NCI-H82 (cell line): ENCODE data around the gene CDK12.
"Not testable (repeated sequence)": the region's sequence is repeated elsewhere in the genome, so short reads cannot be mapped to it uniquely, and the experiment has no call there.

Experiments
- DNase-seq: peaks from one replicate; lab custom pipeline; 2025; lab: John Stamatoyannopoulos, UW

Gene CDK12

DNA sequence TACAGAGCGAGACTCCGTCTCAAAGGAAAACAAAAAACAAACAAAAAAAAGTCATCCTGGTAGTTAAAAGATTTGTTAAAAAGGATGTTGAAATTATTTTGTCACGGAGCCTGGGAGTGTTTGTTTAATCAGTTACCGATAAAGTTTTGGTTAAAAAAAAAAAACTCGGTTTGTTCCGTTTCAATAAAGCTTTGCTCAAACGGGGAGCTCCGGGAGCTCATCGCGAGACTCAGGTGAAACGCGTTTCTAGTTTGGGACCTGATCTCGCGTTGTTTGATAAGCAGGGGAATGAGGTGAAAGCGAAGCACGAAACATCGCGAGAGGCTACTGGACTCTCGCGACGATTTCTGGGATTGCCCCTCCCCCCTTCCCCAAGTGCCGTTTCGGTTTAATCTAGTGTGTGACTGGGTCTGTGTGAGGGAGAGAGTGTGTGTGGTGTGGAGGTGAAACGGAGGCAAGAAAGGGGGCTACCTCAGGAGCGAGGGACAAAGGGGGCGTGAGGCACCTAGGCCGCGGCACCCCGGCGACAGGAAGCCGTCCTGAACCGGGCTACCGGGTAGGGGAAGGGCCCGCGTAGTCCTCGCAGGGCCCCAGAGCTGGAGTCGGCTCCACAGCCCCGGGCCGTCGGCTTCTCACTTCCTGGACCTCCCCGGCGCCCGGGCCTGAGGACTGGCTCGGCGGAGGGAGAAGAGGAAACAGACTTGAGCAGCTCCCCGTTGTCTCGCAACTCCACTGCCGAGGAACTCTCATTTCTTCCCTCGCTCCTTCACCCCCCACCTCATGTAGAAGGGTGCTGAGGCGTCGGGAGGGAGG lies at the start of gene CDK12:
Gene CDK12, plus strand, starts transcription at position 374 of the 813 bp plus-strand sequence. CDS start 586 bp downstream, outside the sequence.
- peak; percentile 100 for DNase-seq

DNA sequence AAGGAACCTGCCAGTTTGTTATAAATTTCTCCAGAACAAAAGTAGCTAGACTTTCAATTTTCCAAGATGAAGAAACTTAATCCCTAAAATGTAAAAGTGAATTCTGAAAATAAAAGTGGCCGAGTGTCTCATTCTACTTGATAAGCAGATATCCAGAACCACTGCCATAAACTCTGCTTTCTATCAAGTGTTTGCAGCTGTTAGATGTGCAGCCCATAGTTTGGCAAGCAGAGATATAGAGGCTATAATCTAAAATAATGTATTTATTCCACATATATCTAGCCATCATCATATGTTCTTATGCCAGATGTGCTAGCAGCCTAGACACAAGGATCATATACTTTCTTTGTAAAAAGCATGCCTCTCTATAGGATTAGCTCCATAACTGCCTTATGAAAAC lies 45.1 kb upstream of the CDK12 start:
- DNase-seq, result no peak

DNA sequence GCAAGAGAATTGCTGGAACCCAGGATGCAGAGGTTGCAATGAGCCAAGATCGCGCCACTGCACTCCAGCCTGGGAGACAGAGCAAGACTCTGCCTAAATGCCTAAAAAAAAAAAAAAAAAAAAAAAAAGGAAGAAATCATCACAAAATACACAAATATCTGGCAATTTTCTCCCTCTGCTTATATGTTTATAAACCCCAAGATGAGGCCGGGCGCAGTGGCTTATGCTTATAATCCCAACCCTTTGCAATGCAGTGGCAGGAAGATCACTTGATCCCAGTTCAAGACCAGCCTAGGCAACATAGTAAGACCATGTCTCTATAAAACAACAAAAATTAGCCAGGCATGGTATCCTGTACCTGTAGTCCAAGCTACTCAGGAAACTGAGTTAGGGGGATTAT lies 31.7 kb upstream of the CDK12 start:
- no peak for DNase-seq

DNA sequence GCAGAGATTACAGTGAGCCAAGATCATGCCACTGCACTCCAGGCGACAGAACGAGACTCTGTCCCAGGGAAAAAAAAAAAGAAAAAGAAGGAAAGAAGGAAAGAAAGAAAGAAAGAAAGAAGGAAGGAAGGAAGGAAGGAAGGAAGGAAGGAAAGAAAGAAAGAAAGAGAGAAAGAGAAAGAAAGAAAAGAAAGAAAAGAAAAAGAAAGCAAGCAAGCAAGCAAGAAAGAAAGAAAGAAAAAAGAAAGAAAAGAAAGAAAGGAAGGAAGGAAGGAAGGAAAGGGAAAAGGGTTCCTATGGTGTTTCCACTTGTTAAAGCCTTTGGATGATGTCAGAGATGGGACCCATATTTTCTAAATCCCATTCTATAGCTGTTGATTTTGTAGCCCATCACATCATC lies 21.4 kb upstream of the CDK12 start:
- DNase-seq, result not testable (repeated sequence)

DNA sequence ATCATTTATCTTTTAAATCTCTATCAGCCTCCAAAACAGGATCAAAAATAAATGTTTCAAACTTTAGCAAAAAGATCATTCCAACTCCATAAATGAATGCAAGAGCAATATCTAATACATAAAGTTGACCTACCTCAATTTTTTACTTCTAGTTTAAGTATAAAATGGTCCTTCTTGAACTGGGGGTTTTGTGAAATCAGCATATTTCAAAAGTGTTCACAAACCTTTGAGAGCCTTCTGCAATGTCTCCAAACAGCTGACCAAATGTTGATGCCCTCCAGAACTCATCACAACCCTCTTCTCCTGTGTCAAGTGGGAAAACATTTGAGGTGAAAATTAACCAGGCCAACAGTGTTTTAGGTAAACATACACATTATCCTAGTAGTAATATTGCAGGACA lies 18.0 kb upstream of the CDK12 start:
- no peak for DNase-seq

DNA sequence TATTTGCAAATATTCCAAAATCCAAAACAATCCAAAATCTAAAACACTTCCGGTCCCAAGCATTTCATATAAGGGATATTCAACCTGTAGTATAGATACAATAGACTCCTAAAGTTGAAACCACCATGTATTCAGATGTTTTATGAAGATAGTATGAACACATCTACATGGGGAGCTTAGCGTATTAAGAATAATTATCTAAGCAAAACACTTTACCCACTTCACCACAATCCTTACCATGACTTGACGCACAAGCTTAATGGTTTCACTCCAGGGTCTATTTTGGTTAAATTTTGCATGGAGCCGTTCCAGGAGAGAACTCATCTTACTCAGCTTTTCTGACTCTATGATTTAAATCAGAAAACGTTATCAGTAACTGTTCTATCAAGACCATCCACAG lies 13.7 kb upstream of the CDK12 start:
- no peak for DNase-seq

DNA sequence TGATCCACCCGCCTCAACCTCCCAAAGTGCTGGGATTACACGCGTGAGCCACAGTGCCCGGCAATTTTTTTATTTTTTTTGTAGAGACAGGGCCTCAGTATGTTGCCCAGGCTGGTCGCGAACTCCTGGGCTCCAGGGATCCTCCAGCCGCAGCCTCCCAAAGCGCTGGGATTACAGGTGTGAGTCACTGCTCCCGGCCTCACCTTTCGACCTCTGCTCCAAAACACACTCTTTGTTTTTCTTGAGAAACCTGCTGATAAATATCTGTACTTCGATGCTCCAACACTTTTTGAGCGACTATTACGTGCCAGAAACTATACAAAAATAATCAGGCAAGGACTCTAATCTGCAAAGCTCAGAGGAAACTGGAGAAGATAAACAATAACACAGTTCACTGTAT lies 11.2 kb upstream of the CDK12 start:
- DNase-seq, result no peak

DNA sequence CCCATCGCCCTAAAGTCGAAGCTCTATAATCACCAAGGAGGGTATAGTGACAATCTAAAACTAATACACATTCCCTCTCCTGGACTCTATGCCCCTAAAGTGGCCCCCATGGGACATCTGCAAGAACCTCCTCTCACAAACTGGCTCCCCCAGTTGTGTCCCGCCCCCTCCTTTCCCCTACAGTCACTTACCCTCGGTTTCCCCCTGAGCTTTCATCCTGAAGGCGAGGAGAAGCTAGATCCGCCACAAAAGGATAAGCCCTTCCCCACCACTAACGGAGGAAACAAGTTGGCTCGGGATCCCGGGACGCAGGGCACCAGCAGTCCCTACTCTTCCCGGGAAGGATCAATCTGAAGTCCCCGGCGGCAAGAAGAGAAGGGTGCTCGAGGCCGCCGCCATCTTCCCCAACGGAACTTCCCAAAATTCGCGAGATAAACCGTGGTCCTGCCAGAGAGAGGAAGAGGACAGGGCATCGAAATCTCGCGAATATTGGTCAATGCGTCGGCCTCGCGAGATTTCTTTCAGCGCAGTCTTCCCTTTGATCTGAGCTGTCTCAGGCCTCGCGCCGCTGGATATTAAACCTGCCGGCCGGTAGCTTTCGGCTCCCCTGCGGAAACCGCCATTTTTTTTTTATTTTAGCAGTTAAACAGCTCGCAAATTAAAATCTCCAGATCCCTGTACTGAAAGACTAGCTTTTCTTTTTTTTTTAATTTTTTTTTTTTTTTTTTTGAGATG lies 10.3 kb upstream of the CDK12 start, which contains the start of gene MED1:
Gene MED1, minus strand, starts transcription at position 417 of the 735 bp plus-strand sequence. Its CDS starts 201 bp downstream, at position 216.
- peak; percentile 100 for DNase-seq

DNA sequence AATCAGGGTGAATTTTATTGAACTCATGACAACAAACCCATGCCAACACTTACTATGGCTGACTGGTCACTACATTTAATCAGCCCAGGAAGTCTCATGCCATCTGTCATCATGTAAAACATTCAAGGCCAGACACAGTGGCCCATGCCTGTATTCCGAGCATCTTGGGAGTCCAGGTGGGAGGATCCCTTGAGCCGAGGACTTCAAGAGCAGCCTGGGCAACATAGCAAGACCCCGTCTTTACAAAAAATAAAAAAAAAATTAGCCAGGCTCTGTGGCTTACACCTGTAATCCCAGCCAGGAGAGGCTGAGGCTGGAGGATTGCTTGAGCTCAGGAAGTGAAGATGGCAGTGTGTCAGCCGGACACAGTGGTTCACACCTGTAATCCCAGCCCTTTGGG lies 5.4 kb upstream of the CDK12 start:
- DNase-seq, result no peak

DNA sequence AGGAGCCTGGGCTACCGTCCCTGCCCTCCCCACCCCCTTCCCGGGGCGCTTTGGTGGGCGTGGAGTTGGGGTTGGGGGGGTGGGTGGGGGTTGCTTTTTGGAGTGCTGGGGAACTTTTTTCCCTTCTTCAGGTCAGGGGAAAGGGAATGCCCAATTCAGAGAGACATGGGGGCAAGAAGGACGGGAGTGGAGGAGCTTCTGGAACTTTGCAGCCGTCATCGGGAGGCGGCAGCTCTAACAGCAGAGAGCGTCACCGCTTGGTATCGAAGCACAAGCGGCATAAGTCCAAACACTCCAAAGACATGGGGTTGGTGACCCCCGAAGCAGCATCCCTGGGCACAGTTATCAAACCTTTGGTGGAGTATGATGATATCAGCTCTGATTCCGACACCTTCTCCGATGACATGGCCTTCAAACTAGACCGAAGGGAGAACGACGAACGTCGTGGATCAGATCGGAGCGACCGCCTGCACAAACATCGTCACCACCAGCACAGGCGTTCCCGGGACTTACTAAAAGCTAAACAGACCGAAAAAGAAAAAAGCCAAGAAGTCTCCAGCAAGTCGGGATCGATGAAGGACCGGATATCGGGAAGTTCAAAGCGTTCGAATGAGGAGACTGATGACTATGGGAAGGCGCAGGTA lies 762 bp downstream of the CDK12 start:
- peak; percentile 70 for DNase-seq

DNA sequence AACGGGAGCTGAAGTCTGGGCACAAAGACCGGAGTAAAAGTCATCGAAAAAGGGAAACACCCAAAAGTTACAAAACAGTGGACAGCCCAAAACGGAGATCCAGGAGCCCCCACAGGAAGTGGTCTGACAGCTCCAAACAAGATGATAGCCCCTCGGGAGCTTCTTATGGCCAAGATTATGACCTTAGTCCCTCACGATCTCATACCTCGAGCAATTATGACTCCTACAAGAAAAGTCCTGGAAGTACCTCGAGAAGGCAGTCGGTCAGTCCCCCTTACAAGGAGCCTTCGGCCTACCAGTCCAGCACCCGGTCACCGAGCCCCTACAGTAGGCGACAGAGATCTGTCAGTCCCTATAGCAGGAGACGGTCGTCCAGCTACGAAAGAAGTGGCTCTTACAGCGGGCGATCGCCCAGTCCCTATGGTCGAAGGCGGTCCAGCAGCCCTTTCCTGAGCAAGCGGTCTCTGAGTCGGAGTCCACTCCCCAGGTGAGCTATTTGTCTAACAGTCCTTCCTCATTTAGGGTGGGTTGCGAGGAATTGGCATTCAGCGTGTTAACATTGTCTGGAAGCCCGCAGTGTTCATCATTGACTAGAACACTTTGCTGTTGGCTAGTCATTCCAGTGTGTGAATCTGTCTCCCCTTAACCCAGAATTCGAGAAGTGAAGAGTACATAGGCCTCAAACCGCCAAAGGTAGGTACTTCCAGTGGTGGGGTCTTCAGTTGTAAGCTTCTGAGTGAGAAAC lies 1.5 kb downstream of the CDK12 start:
- DNase-seq, result peak; percentile 38

DNA sequence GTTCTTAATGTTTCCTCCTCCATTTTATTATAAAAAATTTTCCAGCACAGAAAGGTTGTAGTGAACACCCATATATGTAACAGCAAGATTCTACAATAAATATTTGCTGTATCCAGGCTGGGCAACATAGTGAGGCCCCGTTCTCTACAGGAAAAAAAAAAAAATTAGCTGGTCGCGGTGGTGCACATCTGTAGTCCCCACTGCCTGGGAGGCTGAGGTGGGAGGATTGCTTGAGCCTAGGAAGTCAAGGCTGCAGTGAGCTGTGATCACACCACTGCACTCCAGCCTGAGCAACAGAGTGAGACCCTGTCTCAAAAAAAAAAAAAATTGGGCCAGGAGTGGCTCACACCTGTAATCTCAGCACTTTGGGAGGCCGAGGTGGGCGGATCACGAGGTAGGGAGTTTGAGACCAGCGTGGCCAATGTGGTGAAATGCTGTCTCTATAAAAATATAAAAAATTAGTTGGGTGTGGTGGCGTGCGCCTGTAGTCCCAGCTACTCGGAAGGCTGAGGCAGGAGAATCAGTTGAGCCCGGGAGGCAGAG lies 3.4 kb downstream of the CDK12 start:
- DNase-seq, result not testable (repeated sequence)

DNA sequence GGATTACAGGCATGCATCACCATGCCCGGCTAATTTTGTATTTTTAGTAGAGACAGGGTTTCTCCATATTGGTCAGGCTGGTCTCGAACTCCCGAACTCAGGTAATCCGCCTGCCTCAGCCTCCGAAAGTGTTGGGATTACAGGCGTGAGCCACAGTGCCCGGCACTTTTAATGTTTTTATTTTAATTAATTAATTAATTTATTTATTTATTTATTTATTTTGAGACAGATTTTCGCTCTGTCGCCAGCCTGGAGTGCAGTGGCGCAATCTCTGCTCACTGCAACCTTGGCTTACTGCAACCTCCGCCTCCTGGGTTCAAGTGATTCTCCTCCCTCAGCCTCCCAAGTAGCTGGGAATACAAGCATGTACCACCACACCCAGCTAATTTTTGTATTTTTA lies 7.3 kb downstream of the CDK12 start:
- DNase-seq, result not testable (repeated sequence)

DNA sequence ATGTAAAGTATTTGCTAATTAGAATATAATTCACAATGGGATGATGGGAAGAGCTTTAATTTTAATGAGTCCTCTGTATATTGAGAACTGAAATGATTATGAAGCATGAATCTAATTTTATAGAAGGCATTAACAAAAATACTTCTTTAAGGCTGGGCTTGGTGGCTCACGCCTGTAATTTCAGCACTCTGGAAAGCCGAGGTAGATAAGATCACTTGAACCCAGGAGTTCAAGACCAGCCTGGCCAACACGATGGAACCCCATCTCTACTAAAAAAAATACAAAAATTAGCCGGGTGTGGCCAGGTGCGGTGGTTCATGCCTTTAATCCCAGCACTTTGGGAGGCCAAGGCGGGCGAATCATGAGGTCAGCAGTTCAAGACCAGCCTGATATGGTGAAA lies 12.0 kb downstream of the CDK12 start:
- DNase-seq, result no peak

DNA sequence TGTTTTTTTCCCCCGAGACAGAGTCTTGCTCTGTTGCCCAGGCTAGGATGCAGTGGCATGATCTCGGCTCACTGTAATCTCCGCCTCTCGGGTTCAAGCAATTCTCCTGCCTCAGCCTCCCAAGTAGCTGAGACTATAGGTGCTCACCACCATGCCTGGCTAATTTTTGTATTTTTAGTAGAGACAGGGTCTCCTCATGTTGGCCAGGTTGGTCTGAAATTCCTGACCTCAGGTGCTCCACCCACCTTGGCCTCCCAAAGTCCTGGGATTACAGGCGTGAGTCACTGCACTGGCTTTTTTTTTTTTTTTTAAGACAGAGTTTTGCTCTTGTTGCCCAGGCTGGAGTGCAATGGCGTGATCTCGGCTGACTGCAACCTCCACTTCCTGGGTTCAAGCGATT lies 18.3 kb downstream of the CDK12 start:
- DNase-seq, result not testable (repeated sequence)

DNA sequence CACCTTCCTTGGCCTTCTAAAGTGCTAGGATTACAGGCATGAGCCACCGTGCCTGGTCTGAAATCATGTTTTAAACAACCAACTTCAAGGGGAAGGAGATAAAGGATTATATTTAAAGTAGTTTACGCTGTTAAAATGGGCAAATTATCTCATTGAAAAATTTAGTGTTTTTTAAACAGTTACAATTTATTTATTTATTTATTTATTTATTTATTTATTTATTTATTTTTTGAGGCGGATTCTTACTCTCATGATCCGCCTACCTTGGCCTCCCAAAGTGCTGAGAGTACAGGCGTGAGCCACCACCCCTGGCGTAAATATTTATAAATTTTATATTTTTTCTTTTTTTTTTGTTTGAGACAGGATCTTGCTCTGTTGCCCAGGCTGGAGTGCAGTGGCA lies 22.2 kb downstream of the CDK12 start:
- DNase-seq, result no peak

DNA sequence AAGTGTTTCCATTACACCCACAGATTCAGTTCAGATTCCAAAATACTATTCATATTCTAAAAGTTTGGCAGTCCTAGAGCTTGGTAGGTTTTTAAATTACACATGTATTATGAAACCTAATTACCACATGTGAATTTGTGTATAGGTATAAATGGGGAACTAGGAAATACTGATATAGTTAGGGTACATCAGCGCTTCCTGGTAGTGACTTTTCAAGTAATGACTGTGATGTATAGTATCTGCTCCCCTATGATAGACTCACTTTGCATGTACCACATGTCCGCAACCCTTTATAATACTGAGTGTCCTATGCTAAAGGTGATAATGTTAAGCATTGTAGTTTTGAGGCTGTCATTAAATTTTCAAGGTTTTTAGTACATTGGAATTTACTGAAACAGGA lies 22.9 kb downstream of the CDK12 start:
- no peak for DNase-seq

DNA sequence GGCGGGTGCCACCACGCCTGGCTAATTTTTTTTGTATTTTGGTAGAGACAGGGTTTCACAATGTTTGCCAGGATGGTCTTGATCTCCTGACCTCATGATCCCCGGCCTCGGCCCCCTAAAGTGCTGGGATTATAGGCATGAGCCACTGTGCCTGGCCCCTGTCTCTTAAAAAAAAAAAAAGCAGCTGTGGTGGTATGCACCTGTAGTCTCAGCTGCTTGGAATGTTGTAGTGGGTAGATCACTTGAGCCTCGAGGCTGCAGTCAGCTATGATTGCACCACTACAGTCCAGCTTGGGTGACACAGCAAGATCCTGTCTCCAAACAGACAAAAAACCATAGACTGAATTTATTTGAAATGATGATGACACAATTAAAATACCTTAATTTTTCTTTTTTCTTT lies 24.3 kb downstream of the CDK12 start:
- no peak for DNase-seq

DNA sequence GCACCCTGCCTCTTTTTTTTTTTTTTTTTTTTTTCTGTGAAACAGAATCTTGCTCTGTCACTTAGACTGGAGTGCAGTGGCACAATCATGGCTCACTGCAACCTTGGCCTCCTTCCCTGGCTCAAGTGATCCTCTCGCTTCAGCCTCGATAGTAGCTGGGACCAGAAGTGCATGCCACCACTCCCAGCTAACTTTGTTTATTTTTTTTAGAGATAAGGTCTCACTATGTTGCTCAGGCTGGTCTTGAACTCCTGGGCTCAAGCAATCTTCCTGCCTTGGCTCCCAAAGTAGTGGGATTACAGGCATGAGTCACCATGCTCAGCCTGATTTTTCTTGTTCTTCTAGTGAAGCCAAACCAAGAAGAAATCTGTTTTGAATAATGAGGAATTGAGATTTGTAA lies 25.0 kb downstream of the CDK12 start:
- no peak for DNase-seq

DNA sequence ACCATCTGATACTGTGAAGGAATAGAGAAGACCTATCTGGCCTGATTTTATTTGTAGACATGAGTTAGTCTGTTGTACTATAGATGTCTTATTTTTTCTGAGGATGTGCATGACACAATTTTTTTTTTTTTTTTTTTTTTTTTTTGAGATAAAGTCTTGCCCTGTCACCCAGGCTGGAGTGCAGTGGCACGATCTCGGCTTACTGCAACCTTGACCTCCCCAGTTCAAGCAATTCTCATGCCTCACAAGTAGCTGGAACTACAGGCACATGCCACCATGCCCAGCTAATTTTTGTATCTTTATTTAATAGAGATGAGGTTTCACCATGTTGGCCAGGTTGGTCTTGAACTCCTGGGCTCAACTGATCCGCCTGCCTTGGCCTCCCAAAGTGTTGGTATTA lies 26.2 kb downstream of the CDK12 start:
- not testable (repeated sequence) for DNase-seq

DNA sequence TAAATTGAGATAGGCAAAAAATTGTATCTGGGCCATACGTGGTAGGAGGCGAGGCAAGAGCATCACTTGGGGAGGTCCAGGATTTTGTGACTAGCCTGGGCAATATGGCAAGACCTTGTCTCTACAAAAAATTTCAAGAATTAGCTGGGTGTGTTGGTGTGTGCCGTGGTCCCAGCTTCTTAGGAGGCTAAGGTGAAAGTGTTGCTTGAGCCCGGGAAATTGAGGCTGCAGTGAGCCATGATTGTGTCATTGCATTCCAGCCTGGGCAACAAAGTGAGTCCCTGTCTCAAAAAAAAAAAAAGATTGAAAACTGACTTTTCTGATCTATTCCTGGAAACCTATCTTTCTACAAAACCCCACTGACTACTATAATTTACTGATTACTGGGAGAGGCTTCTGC lies 26.7 kb downstream of the CDK12 start:
- no peak for DNase-seq

DNA sequence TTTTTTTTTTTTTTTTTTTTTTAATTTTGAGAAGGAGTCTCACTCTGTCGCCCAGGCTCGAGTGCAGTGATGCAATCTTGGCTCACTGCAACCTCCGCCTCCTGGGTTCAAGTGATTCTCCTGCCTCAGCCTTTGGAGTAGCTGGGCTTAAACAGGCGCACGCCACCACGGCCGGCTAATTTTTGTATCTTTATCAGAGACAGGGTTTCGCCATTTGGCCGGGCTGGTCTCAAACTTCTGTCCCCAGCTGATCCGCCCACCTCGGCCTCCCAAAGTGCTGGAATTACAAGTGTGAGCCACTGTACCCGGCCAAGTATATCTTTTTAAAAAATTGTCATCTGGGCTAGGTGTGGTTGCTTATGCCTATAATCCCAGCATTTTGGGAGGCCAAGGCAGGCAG lies 35.6 kb downstream of the CDK12 start:
- not testable (repeated sequence) for DNase-seq
